ENCODE measurements around the gene TMEM181. TPM values are rescaled to one million over a fixed set of nuclear protein-coding genes. Genes with fewer than 3 reads are reported as not detected.

Gene TMEM181
- total and polyA plus RNA-seq, 2 of the 13 experiments (the other 11 are each of a cell fraction or from before 2014, with no cell fraction given), result 59.1 to 108 TPM

DNA sequence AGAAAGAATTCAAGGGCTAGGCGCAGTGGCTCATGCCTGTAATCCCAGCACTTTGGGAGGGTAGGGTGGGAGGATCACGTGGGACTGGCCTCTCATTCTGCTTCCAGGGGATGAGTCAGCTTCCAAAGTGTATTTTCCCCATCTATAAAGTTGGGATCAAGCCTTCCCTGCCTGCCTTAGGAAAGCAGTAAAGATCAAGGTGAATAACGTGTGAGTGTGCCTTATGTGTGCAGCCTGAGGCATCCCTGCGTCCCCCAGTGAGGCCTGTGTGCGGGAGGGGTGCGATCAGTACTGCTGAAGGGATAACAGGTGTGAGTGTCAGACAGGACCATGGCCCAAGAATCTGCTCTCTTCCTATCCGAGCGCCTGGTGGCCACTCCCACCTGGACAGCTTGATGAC is 26.8 kb downstream of the TMEM181 start:
- Histone ChIP-seq H3K4me1 (ENCODE audit: insufficient read depth, low read length) (no peaks in the 10 kb centered on the region), H3K9ac (ENCODE audit: insufficient read depth, low read depth, low read length) (no peak overlapping the region), H3K36me3 (replicated peaks in 1 of 2; ENCODE audit: control insufficient read depth in 1 of 2, insufficient read depth in 2 of 2, low read length in 2 of 2) (peaks cover 56 to 94% of the 10 kb centered on the region in 2 experiments), H3K9me3 (ENCODE audit: low read length) (no peaks in the 10 kb centered on the region), H3K4me2 (ENCODE audit: low read depth, low read length) (no peak overlapping the region), H3K27me3 (ENCODE audit: control insufficient read depth in 1 of 2, insufficient read depth in 2 of 2, low read length in 2 of 2) (no peaks in the 10 kb centered on the region), H3K27ac (ENCODE audit: extremely low read length, insufficient read depth, low read length) (no peak overlapping the region), H4K20me1 (ENCODE audit: insufficient read depth, low read length) (peaks cover 18% of the 10 kb centered on the region; the same call in 1 of the 2 replicates), H2AFZ (ENCODE audit: low read length) (no peak overlapping the region), H3K79me2 (ENCODE audit: insufficient read depth, low read length) (peaks cover 3% of the 10 kb centered on the region), H3K4me3 (replicated peaks in 1 of 3; ENCODE audit: insufficient read depth in 1 of 3, low read depth in 2 of 3, low read length in 3 of 3) (no peak overlapping the region)
- intact Hi-C loops (cut with micrococcal nuclease; ENCODE audit: unreplicated experiment), result no loop called here
- FAIRE-seq, result no peak
- ATAC-seq, result no peak; the same call in 2 of the 3 replicates
- in situ Hi-C loops (cut with HindIII; ENCODE audit: extremely low pct_ligation_motif_present, low pct_unique_long_range_greater_than_20kb), result no loop called here
- ChIA-PET CTCF (ENCODE audit: low intra/inter-chr PET ratio, low total read pairs) (no interaction called here), POLR2A (no interaction called here)
- DNase-seq (ENCODE audit: low spot score), result no peak
- 96% methylated on average over 7 of the region's 8 CpGs for WGBS (ENCODE audit: low lambda C conversion rate)
- BruUV-seq (replicated peaks), result no TSS peak
- TF ChIP-seq ESRRA (CRISPR knock-in tag; IDR thresholded peaks at IDR 0.05; ENCODE audit: low read depth) (no peak), ZNF781 (CRISPR knock-in tag; IDR thresholded peaks at IDR 0.05; ENCODE audit: borderline replicate concordance, not compliant biosample characterization) (no peak), HMG20B (CRISPR knock-in tag; conservative IDR thresholded peaks at IDR 0.05) (no peak), RBM22 (optimal IDR thresholded peaks at IDR 0.05; ENCODE audit: low read length) (peak; percentile 77), MAZ (IDR thresholded peaks at IDR 0.05; ENCODE audit: borderline replicate concordance, low read depth, low read length) (no peak), MAZ (CRISPR knock-in tag; IDR thresholded peaks at IDR 0.05; ENCODE audit: low read depth) (no peak), ZNF747 (CRISPR knock-in tag; IDR thresholded peaks at IDR 0.05; ENCODE audit: borderline replicate concordance) (no peak), TEAD3 (CRISPR knock-in tag; optimal IDR thresholded peaks at IDR 0.05; ENCODE audit: borderline replicate concordance) (no peak), ZNF282 (IDR thresholded peaks at IDR 0.05; ENCODE audit: partially characterized antibody) (no peak), AKAP8 (CRISPR knock-in tag; IDR thresholded peaks at IDR 0.05) (no peak)
- TF ChIP-seq, protein P1, sequence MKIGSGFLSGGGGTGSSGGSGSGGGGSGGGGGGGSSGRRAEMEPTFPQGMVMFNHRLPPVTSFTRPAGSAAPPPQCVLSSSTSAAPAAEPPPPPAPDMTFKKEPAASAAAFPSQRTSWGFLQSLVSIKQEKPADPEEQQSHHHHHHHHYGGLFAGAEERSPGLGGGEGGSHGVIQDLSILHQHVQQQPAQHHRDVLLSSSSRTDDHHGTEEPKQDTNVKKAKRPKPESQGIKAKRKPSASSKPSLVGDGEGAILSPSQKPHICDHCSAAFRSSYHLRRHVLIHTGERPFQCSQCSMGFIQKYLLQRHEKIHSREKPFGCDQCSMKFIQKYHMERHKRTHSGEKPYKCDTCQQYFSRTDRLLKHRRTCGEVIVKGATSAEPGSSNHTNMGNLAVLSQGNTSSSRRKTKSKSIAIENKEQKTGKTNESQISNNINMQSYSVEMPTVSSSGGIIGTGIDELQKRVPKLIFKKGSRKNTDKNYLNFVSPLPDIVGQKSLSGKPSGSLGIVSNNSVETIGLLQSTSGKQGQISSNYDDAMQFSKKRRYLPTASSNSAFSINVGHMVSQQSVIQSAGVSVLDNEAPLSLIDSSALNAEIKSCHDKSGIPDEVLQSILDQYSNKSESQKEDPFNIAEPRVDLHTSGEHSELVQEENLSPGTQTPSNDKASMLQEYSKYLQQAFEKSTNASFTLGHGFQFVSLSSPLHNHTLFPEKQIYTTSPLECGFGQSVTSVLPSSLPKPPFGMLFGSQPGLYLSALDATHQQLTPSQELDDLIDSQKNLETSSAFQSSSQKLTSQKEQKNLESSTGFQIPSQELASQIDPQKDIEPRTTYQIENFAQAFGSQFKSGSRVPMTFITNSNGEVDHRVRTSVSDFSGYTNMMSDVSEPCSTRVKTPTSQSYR (CRISPR knock-in tag; IDR thresholded peaks at IDR 0.05; ENCODE audit: borderline replicate concordance), result no peak
- TF ChIP-seq, protein P2, sequence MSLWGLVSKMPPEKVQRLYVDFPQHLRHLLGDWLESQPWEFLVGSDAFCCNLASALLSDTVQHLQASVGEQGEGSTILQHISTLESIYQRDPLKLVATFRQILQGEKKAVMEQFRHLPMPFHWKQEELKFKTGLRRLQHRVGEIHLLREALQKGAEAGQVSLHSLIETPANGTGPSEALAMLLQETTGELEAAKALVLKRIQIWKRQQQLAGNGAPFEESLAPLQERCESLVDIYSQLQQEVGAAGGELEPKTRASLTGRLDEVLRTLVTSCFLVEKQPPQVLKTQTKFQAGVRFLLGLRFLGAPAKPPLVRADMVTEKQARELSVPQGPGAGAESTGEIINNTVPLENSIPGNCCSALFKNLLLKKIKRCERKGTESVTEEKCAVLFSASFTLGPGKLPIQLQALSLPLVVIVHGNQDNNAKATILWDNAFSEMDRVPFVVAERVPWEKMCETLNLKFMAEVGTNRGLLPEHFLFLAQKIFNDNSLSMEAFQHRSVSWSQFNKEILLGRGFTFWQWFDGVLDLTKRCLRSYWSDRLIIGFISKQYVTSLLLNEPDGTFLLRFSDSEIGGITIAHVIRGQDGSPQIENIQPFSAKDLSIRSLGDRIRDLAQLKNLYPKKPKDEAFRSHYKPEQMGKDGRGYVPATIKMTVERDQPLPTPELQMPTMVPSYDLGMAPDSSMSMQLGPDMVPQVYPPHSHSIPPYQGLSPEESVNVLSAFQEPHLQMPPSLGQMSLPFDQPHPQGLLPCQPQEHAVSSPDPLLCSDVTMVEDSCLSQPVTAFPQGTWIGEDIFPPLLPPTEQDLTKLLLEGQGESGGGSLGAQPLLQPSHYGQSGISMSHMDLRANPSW (CRISPR knock-in tag; IDR thresholded peaks at IDR 0.05; ENCODE audit: borderline replicate concordance), result no peak
- TF ChIP-seq, protein P3, sequence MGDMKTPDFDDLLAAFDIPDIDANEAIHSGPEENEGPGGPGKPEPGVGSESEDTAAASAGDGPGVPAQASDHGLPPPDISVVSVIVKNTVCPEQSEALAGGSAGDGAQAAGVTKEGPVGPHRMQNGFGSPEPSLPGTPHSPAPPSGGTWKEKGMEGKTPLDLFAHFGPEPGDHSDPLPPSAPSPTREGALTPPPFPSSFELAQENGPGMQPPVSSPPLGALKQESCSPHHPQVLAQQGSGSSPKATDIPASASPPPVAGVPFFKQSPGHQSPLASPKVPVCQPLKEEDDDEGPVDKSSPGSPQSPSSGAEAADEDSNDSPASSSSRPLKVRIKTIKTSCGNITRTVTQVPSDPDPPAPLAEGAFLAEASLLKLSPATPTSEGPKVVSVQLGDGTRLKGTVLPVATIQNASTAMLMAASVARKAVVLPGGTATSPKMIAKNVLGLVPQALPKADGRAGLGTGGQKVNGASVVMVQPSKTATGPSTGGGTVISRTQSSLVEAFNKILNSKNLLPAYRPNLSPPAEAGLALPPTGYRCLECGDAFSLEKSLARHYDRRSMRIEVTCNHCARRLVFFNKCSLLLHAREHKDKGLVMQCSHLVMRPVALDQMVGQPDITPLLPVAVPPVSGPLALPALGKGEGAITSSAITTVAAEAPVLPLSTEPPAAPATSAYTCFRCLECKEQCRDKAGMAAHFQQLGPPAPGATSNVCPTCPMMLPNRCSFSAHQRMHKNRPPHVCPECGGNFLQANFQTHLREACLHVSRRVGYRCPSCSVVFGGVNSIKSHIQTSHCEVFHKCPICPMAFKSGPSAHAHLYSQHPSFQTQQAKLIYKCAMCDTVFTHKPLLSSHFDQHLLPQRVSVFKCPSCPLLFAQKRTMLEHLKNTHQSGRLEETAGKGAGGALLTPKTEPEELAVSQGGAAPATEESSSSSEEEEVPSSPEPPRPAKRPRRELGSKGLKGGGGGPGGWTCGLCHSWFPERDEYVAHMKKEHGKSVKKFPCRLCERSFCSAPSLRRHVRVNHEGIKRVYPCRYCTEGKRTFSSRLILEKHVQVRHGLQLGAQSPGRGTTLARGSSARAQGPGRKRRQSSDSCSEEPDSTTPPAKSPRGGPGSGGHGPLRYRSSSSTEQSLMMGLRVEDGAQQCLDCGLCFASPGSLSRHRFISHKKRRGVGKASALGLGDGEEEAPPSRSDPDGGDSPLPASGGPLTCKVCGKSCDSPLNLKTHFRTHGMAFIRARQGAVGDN (CRISPR knock-in tag; IDR thresholded peaks at IDR 0.05), result 0 out of 2 replicates have a peak, but pooled peaks have one; percentile 12
- TF ChIP-seq, protein P4, sequence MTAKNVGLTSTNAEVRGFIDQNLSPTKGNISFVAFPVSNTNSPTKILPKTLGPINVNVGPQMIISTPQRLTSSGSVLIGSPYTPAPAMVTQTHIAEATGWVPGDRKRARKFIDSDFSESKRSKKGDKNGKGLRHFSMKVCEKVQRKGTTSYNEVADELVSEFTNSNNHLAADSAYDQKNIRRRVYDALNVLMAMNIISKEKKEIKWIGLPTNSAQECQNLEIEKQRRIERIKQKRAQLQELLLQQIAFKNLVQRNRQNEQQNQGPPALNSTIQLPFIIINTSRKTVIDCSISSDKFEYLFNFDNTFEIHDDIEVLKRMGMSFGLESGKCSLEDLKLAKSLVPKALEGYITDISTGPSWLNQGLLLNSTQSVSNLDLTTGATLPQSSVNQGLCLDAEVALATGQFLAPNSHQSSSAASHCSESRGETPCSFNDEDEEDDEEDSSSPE (CRISPR knock-in tag; IDR thresholded peaks at IDR 0.05), result no peak

Data from HepG2 (cell line).